Endothelial cell of umbilical vein (primary cell): ENCODE results near the gene TTC21A.

Experiments
- EZH2 ChIP-seq: IDR thresholded peaks from 2 replicates; pipeline ENCODE4 v1.6.1; 2012; ENCODE audit warnings: borderline replicate concordance, low read depth, mild to moderate bottlenecking, moderate library complexity, low read length, inconsistent platforms; ENCODE audit not compliant: severe bottlenecking
- POLR2AphosphoS5 ChIP-seq: IDR thresholded peaks from 2 replicates; pipeline ENCODE4 v1.6.1; 2012; ENCODE audit warnings: low read depth, mild to moderate bottlenecking, control low read depth, low read length, moderate library complexity; ENCODE audit not compliant: insufficient read depth

DNA sequence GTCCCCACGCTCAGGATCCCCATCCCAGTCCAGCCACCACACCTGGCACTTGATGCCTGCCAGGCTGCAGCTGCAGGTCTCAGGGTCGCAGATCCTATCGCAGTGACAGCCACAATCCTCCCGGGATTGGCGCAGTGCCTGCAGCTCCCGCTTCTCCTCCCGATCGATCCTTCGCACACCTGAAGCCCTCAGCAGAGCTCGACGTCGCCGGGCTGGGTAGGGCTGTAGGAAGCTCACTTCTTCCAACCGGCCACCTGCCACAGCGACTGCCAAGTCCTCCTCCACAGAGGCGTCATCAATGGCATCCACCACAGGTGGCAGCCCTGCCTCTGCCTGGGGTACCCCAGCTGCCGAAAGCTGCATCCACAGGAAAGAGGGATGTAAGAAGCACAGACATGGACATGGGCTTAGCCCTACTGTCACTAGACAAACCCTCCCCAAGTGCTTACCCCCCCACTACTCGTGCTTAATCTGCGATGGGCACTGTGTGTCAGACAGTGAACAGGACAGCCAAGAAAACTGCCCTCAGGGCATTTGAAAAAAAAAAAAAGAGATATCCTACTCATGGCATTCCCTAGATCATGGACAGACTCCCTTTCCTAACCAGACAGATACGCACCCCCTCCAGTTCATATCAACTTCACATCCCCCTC is 36.7 kb downstream of the TTC21A start:
- TF ChIP-seq EZH2 = no peak
- no peak for TF ChIP-seq POLR2AphosphoS5
